ENCODE measurements around the gene ZNF653. TPM values are rescaled to one million over a fixed set of nuclear protein-coding genes. Genes with fewer than 3 reads are reported as not detected.

ZNF653 gene
- total RNA-seq, 3 donors from 2014 or later (not counting 1 experiment from before 2014, with no cell fraction given) = 9.9 to 15.4 (median 10.8) TPM

GRCh38 chr19:11552666-11553372 lies 47.2 kb upstream of the ZNF653 start:
- DNase-seq = no peak
- Histone ChIP-seq H3K36me3 (ENCODE audit: control insufficient read depth, insufficient read depth, low read length) (peaks cover 23% of the 10 kb centered on the region), H3K27ac (ENCODE audit: low read length) (no peak overlapping the region), H3K4me1 (ENCODE audit: control insufficient read depth, insufficient read depth, low read length) (peaks cover 17% of the 10 kb centered on the region), H3K4me3 (ENCODE audit: low read length) (no peak overlapping the region), H3K9me3 (ENCODE audit: control insufficient read depth, insufficient read depth, low read length) (no peaks in the 10 kb centered on the region), H3K27me3 (ENCODE audit: control insufficient read depth, insufficient read depth, low read length) (no peaks in the 10 kb centered on the region)
- intact Hi-C loops (cut with micrococcal nuclease) = no loop called here
- H3K4me1 Mint-ChIP-seq = peaks cover 10 to 19% of the 10 kb centered on the region in 2 donors
- no peaks in the 10 kb centered on the region for H3K27me3 Mint-ChIP-seq (ENCODE audit: low read depth in 2 of 2)
- 88% methylated on average over 20 of the region's 20 CpGs for WGBS (ENCODE audit: insufficient coverage)
- no peak overlapping the region for H3K4me3 Mint-ChIP-seq
- TF ChIP-seq, protein P1, sequence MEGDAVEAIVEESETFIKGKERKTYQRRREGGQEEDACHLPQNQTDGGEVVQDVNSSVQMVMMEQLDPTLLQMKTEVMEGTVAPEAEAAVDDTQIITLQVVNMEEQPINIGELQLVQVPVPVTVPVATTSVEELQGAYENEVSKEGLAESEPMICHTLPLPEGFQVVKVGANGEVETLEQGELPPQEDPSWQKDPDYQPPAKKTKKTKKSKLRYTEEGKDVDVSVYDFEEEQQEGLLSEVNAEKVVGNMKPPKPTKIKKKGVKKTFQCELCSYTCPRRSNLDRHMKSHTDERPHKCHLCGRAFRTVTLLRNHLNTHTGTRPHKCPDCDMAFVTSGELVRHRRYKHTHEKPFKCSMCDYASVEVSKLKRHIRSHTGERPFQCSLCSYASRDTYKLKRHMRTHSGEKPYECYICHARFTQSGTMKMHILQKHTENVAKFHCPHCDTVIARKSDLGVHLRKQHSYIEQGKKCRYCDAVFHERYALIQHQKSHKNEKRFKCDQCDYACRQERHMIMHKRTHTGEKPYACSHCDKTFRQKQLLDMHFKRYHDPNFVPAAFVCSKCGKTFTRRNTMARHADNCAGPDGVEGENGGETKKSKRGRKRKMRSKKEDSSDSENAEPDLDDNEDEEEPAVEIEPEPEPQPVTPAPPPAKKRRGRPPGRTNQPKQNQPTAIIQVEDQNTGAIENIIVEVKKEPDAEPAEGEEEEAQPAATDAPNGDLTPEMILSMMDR (IDR thresholded peaks at IDR 0.05) = no peak
- no peaks in the 10 kb centered on the region for H3K36me3 Mint-ChIP-seq
- ATAC-seq = no peak
- peak overlapping the region in 1 of 2 donors; percentile 14 for H3K27ac Mint-ChIP-seq
- no peaks in the 10 kb centered on the region for H3K9me3 Mint-ChIP-seq

DNA sequence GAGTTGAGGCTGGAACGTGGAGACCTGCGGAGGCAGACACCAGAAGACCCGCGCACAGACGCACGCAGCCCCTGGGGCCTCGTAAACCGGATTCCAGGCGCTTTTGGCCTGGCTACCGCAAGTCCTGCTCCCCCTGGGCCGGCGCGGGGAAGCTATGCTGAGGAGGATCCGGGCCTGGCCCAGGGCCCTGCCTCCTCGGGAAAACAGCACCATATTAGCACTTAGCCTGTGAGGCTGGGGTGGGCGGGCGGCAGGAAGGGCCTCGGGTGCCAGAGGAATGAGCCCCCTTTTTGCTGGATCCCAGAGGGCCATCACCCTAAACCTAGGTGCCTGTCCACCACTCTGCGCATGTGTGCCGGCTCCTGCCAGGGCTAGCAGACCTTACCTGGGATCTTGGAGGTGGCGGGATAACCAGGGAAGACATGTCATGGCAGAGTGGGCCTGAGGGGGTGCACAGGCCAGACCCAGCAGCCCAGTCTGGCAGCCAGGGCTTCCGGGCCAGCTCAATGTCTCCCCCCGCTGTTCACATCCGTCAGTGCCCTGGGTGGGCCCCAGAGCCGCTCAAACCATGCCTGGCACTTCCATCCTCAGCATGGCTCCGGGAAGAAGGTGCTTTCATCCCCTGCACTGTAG lies 46.1 kb upstream of the ZNF653 start:
- Histone ChIP-seq H3K4me1 (ENCODE audit: control insufficient read depth, insufficient read depth, low read length) (peaks cover 15% of the 10 kb centered on the region), H3K27ac (ENCODE audit: low read length) (no peak overlapping the region), H3K4me3 (ENCODE audit: low read length) (no peak overlapping the region), H3K27me3 (ENCODE audit: control insufficient read depth, insufficient read depth, low read length) (no peaks in the 10 kb centered on the region), H3K9me3 (ENCODE audit: control insufficient read depth, insufficient read depth, low read length) (no peaks in the 10 kb centered on the region), H3K36me3 (ENCODE audit: control insufficient read depth, insufficient read depth, low read length) (peaks cover 23% of the 10 kb centered on the region)
- 96% methylated on average over 26 of the region's 26 CpGs for WGBS (ENCODE audit: insufficient coverage)
- Mint-ChIP-seq H3K4me3 (no peak overlapping the region), H3K36me3 (no peaks in the 10 kb centered on the region), H3K27ac (no peak overlapping the region), H3K27me3 (ENCODE audit: low read depth in 2 of 2) (no peaks in the 10 kb centered on the region), H3K9me3 (no peaks in the 10 kb centered on the region), H3K4me1 (peaks cover 2 to 12% of the 10 kb centered on the region in 2 donors)
- no peak for ATAC-seq
- no peak for DNase-seq
- TF ChIP-seq, protein P1 (IDR thresholded peaks at IDR 0.05) = no peak
- intact Hi-C loops (cut with micrococcal nuclease) = no loop called here

- H3K27me3 ChIP-seq (ENCODE audit: control insufficient read depth, insufficient read depth, low read length) = no peaks in the 10 kb centered on the region
- Mint-ChIP-seq H3K4me3 (no peak overlapping the region), H3K27me3 (ENCODE audit: low read depth in 2 of 2) (no peaks in the 10 kb centered on the region), H3K36me3 (no peaks in the 10 kb centered on the region), H3K4me1 (peaks cover 0 to 1% of the 10 kb centered on the region in 2 donors), H3K9me3 (no peaks in the 10 kb centered on the region), H3K27ac (no peak overlapping the region)
- intact Hi-C loops (cut with micrococcal nuclease) = no loop called here
- no peaks in the 10 kb centered on the region for H3K9me3 ChIP-seq (ENCODE audit: control insufficient read depth, insufficient read depth, low read length)
- peaks cover 23% of the 10 kb centered on the region for H3K36me3 ChIP-seq (ENCODE audit: control insufficient read depth, insufficient read depth, low read length)
- ATAC-seq = no peak
- peaks cover 15% of the 10 kb centered on the region for H3K4me1 ChIP-seq (ENCODE audit: control insufficient read depth, insufficient read depth, low read length)
- no peak overlapping the region for H3K27ac ChIP-seq (ENCODE audit: low read length)
- TF ChIP-seq, protein P1 (IDR thresholded peaks at IDR 0.05) = no peak
- DNase-seq = no peak
- WGBS (ENCODE audit: insufficient coverage) = 93% methylated on average over 8 of the region's 8 CpGs
- H3K4me3 ChIP-seq (ENCODE audit: low read length) = no peak overlapping the region
These were observed 44.6 kb upstream of the ZNF653 start for GRCh38 chr19:11550265-11550664.
